HEK293 (cell line): ENCODE data around the gene AKIRIN2.

Experiments used
- CTCF ChIA-PET: fragments of 350-600 bp; formaldehyde crosslinking; extraction: SDS; loops from one replicate; lab custom pipeline; 2021; ENCODE audit warnings: antibody characterized with exemption; lab: Yijun Ruan, JAX
- POLR2A ChIA-PET: fragments of 300-600 bp; formaldehyde crosslinking; extraction: SDS; loops from one replicate; lab custom pipeline; 2020; ENCODE audit warnings: antibody characterized with exemption, inconsistent platforms; lab: Yijun Ruan, JAX
- H3K27ac ChIP-seq: fragments of 200-500 bp; sonication (Bioruptor generic); 2 replicates; pipeline ENCODE4 v1.5.1; 2014; ENCODE audit warnings: low read depth, low read length, control low read depth, inconsistent platforms; ENCODE audit errors: extremely low read depth
- H3K36me3 ChIP-seq, 2 experiments: fragments of 200-500 bp in 1 of 2; sonication (Bioruptor generic) in 1 of 2; 1 replicate in 1 of 2; 2 replicates in 1 of 2; pipeline ENCODE4 v1.5.1; 2014 to 2017; ENCODE audit warnings: inconsistent platforms in 2 of 2, low read length in 2 of 2; ENCODE audit not compliant: control insufficient read depth in 2 of 2, insufficient read depth in 1 of 2
- H3K4me1 ChIP-seq: fragments of 200-500 bp; sonication (Bioruptor generic); 2 replicates; pipeline ENCODE4 v1.5.1; 2014; ENCODE audit warnings: mild to moderate bottlenecking, low read length, inconsistent platforms; ENCODE audit not compliant: control insufficient read depth, insufficient read depth
- H3K4me3 ChIP-seq: 2 replicates; pipeline ENCODE4 v1.5.1; 2011; ENCODE audit warnings: low read depth, mild to moderate bottlenecking, control low read depth, low read length, moderate library complexity
- H3K9me3 ChIP-seq: fragments of 200-500 bp; sonication (Bioruptor generic); 2 replicates; pipeline ENCODE4 v1.5.1; 2014; ENCODE audit warnings: low read depth, low read length, inconsistent platforms; ENCODE audit not compliant: control insufficient read depth, insufficient read depth
- BCL11A ChIP-seq: fragments of 450-650 bp; formaldehyde crosslinking; IDR thresholded peaks from 2 replicates; pipeline ENCODE4 v1.5.1; 2016; ENCODE audit warnings: low read depth, missing biosample characterization, missing genetic modification characterization
- KLF1 ChIP-seq: fragments of 450-650 bp; formaldehyde crosslinking; IDR thresholded peaks from 2 replicates; pipeline ENCODE4 v1.5.1; 2016; ENCODE audit warnings: missing biosample characterization, missing genetic modification characterization
- MEIS1 ChIP-seq: sonication (generic); formaldehyde crosslinking; IDR thresholded peaks from 2 replicates; pipeline ENCODE4 v1.8.1; 2022; ENCODE audit warnings: missing genetic modification reagents, mild to moderate bottlenecking, borderline replicate concordance
- MZF1 ChIP-seq: fragments of 450-650 bp; formaldehyde crosslinking; IDR thresholded peaks from 2 replicates; pipeline ENCODE4 v1.5.1; 2017; ENCODE audit warnings: missing biosample characterization, missing genetic modification characterization, borderline replicate concordance
- PRDM10 ChIP-seq: fragments of 450-650 bp; formaldehyde crosslinking; IDR thresholded peaks from 2 replicates; pipeline ENCODE4 v1.5.1; 2016; ENCODE audit warnings: missing biosample characterization, missing genetic modification characterization
- REPIN1 ChIP-seq: fragments of 450-650 bp; formaldehyde crosslinking; IDR thresholded peaks from 2 replicates; pipeline ENCODE4 v1.5.1; 2017; ENCODE audit warnings: missing biosample characterization, missing genetic modification characterization, low read depth
- REST ChIP-seq: fragments of 450-650 bp; formaldehyde crosslinking; IDR thresholded peaks from 2 replicates; pipeline ENCODE4 v1.5.1; 2016; ENCODE audit warnings: missing biosample characterization, missing genetic modification characterization
- TCF7L2 ChIP-seq: IDR thresholded peaks from 2 replicates; pipeline ENCODE4 v1.6.1; 2011; ENCODE audit warnings: low read depth, mild to moderate bottlenecking, inconsistent platforms, low read length, moderate library complexity, borderline replicate concordance
- WT1 ChIP-seq: fragments of 450-650 bp; formaldehyde crosslinking; IDR thresholded peaks from 2 replicates; pipeline ENCODE4 v1.5.1; 2016; ENCODE audit warnings: missing biosample characterization, missing genetic modification characterization
- ZNF157 ChIP-seq: fragments of 450-650 bp; formaldehyde crosslinking; IDR thresholded peaks from 2 replicates; pipeline ENCODE4 v1.5.1; 2016; ENCODE audit warnings: missing biosample characterization, missing genetic modification characterization
- ZNF19 ChIP-seq: fragments of 450-650 bp; formaldehyde crosslinking; IDR thresholded peaks from 2 replicates; pipeline ENCODE4; 2016; ENCODE audit warnings: missing biosample characterization, missing genetic modification characterization, low read depth
- ZNF202 ChIP-seq: fragments of 450-650 bp; formaldehyde crosslinking; IDR thresholded peaks from 2 replicates; pipeline ENCODE4 v1.5.1; 2016; ENCODE audit warnings: missing biosample characterization, missing genetic modification characterization, borderline replicate concordance
- ZNF23 ChIP-seq: fragments of 450-650 bp; formaldehyde crosslinking; IDR thresholded peaks from 2 replicates; pipeline ENCODE4 v1.5.1; 2016; ENCODE audit warnings: missing biosample characterization, missing genetic modification characterization, borderline replicate concordance
- ZNF433 ChIP-seq: fragments of 450-650 bp; formaldehyde crosslinking; IDR thresholded peaks from 2 replicates; pipeline ENCODE4 v1.5.1; 2016; ENCODE audit warnings: missing biosample characterization, missing genetic modification characterization, low read depth
- ZNF629 ChIP-seq: fragments of 450-650 bp; formaldehyde crosslinking; IDR thresholded peaks from 2 replicates; pipeline ENCODE4 v1.5.1; 2017; ENCODE audit warnings: missing biosample characterization, missing genetic modification characterization
- ZNF654 ChIP-seq: fragments of 450-650 bp; formaldehyde crosslinking; IDR thresholded peaks from 2 replicates; pipeline ENCODE4 v1.5.1; 2016; ENCODE audit warnings: low read depth, missing biosample characterization, missing genetic modification characterization
- ZNF658 ChIP-seq: fragments of 450-650 bp; formaldehyde crosslinking; IDR thresholded peaks from 2 replicates; pipeline ENCODE4; 2016; ENCODE audit warnings: missing biosample characterization, missing genetic modification characterization
- ZNF677 ChIP-seq: fragments of 450-650 bp; IDR thresholded peaks from 2 replicates; pipeline ENCODE4 v1.5.0; 2018; ENCODE audit warnings: missing biosample characterization, mild to moderate bottlenecking, missing genetic modification characterization, moderate library complexity
- ZNF701 ChIP-seq: fragments of 450-650 bp; formaldehyde crosslinking; IDR thresholded peaks from 2 replicates; pipeline ENCODE4 v1.5.1; 2016; ENCODE audit warnings: missing biosample characterization, missing genetic modification characterization
- ZNF747 ChIP-seq: fragments of 450-650 bp; formaldehyde crosslinking; IDR thresholded peaks from 2 replicates; pipeline ENCODE4 v1.5.1; 2016; ENCODE audit warnings: missing biosample characterization, missing genetic modification characterization
- ZNF768 ChIP-seq: fragments of 450-650 bp; formaldehyde crosslinking; IDR thresholded peaks from 2 replicates; pipeline ENCODE4 v1.5.1; 2018; ENCODE audit warnings: missing biosample characterization, mild to moderate bottlenecking, missing genetic modification characterization

The AKIRIN2 gene

GRCh38 chr6:87700397-87701343 is 1.4 kb downstream of the AKIRIN2 start (continued):
- TF ChIP-seq REPIN1 (tag by site-specific recombination) (peak; percentile 36; the same call in 1 of the 2 replicates), KLF1 (tag by site-specific recombination) (peak; percentile 12; the same call in 1 of the 2 replicates), WT1 (no peak), ZNF654 (tag by site-specific recombination) (peak; percentile 9; the same call in 1 of the 2 replicates), BCL11A (tag by site-specific recombination) (no peak), ZNF202 (tag by site-specific recombination) (no peak), ZNF629 (tag by site-specific recombination) (peak; percentile 55), ZNF157 (tag by site-specific recombination) (no peak), ZNF768 (no peak), ZNF19 (tag by site-specific recombination) (no peak)
- TF ChIP-seq, all 188 proteins: peak for 43

- peaks cover 22% of the 10 kb centered on the region for H3K4me1 ChIP-seq
- POLR2A ChIA-PET: interaction anchor here (0.7 kb wide), 3 partner anchors 15 to 1362 kb away, joined by 3 to 6 read pairs (median 4); no protein-coding TSS in a partner anchor
- CTCF ChIA-PET: interaction anchor here (0.7 to 2.0 kb wide), 4 partner anchors 12 to 1432 kb away, joined by 3 to 11 read pairs (median 4); no protein-coding TSS in a partner anchor
- H3K9me3 ChIP-seq: no peaks in the 10 kb centered on the region
- TF ChIP-seq ZNF701 (tag by site-specific recombination) (no peak), ZNF677 (tag by site-specific recombination) (no peak), MEIS1 (no peak), PRDM10 (peak; percentile 61; the same call in 1 of the 2 replicates), ZNF747 (tag by site-specific recombination) (no peak), TCF7L2 (no peak), ZNF23 (no peak), ZNF433 (tag by site-specific recombination) (no peak), MZF1 (tag by site-specific recombination) (0 out of 2 replicates have a peak, but pooled peaks have one; percentile 57), REST (peak; percentile 52), ZNF658 (no peak)
- peak overlapping the region; percentile 93 for H3K4me3 ChIP-seq
- no peak overlapping the region for H3K27ac ChIP-seq
- peaks cover 0 to 19% of the 10 kb centered on the region in 2 experiments; a peak in 1 of 3 replicates for H3K36me3 ChIP-seq
Measured at GRCh38 chr6:87699576-87699975, 2.5 kb downstream of the AKIRIN2 start.
